Upper lobe of left lung (tissue), 4 donors: ENCODE measurements around the gene OR8D1.

Source experiments
- CTCF ChIP-seq, 6 experiments: fragments of 450-650 bp in 4 of 6; fragments of 200-600 bp in 2 of 6; sonication (generic) in 2 of 6; IDR thresholded peaks; one replicate each; pipeline ENCODE4 v1.5.1; 2016 to 2019; ENCODE audit warnings: antibody characterized with exemption in 6 of 6
- EP300 ChIP-seq, 4 donors: sonication (generic); formaldehyde crosslinking; IDR thresholded peaks; one replicate each; pipeline ENCODE4 v1.5.1; 2017; ENCODE audit warnings: antibody characterized with exemption in 4 of 4, control low read depth in 2 of 4
- POLR2A ChIP-seq, 4 donors: fragments of 450-650 bp; IDR thresholded peaks; one replicate each; pipeline ENCODE4 v1.5.1; 2016 to 2017; ENCODE audit warnings: antibody characterized with exemption in 4 of 4, mild to moderate bottlenecking in 2 of 4
- POLR2AphosphoS5 ChIP-seq, 2 donors: sonication (generic); formaldehyde crosslinking; IDR thresholded peaks; one replicate each; pipeline ENCODE4 v1.5.1; 2017; ENCODE audit warnings: antibody characterized with exemption in 2 of 2

- no peak for TF ChIP-seq CTCF (IDR thresholded peaks at IDR 0.05)
- no peak for TF ChIP-seq POLR2AphosphoS5 (IDR thresholded peaks at IDR 0.05)
- no peak for TF ChIP-seq POLR2A (IDR thresholded peaks at IDR 0.05)
- TF ChIP-seq EP300 (IDR thresholded peaks at IDR 0.05), result no peak
These were observed 26.3 kb upstream of the OR8D1 start for GRCh38 chr11:124340142-124340447.
